ENCODE results near the gene ARHGAP9.

ARHGAP9 gene

GRCh38 chr12:57462251-57462911 lies 17.3 kb downstream of the ARHGAP9 start:
- DNase-seq (ENCODE audit: extremely low spot score), result peak; percentile 94
- peak; percentile 91 for TF ChIP-seq CTCF (IDR thresholded peaks at IDR 0.05; ENCODE audit: control extremely low read depth, extremely low read depth, low read depth, missing control alignments)
- ChIA-PET CTCF (interaction anchor here (0.6 to 9.5 kb wide), 21 partner anchors 9 to 249 kb away, joined by 3 to 171 read pairs (median 5); partner anchors contain the start of genes ARHGAP9, B4GALNT1, INHBC and INHBE), POLR2A (no interaction called here)

GRCh38 chr12:57461917-57462250 lies 17.8 kb downstream of the ARHGAP9 start:
- no peak for TF ChIP-seq CTCF (IDR thresholded peaks at IDR 0.05; ENCODE audit: control extremely low read depth, extremely low read depth, low read depth, missing control alignments)
- CTCF ChIA-PET, result interaction anchor here (0.6 to 9.5 kb wide), 13 partner anchors 8 to 248 kb away, joined by 3 to 171 read pairs (median 5); partner anchors contain the start of genes ARHGAP9, B4GALNT1, INHBC and INHBE
- POLR2A ChIA-PET, result no interaction called here
- DNase-seq (ENCODE audit: extremely low spot score), result peak; percentile 40

GRCh38 chr12:57461276-57461916 lies 18.3 kb downstream of the ARHGAP9 start:
- no peak for TF ChIP-seq CTCF (IDR thresholded peaks at IDR 0.05; ENCODE audit: control extremely low read depth, extremely low read depth, low read depth, missing control alignments)
- ChIA-PET CTCF (interaction anchor here (0.8 to 10.2 kb wide), 13 partner anchors 8 to 248 kb away, joined by 3 to 200 read pairs (median 8); partner anchors contain the start of genes ARHGAP9, INHBC and INHBE), POLR2A (no interaction called here)
- peak; percentile 64 for DNase-seq (ENCODE audit: extremely low spot score)

GRCh38 chr12:57460841-57461275 lies 18.8 kb downstream of the ARHGAP9 start:
- no peak for TF ChIP-seq CTCF (IDR thresholded peaks at IDR 0.05; ENCODE audit: control extremely low read depth, extremely low read depth, low read depth, missing control alignments)
- ChIA-PET POLR2A (no interaction called here), CTCF (interaction anchor here (0.8 to 10.2 kb wide), 11 partner anchors 7 to 247 kb away, joined by 3 to 200 read pairs (median 12); partner anchors contain the start of genes ARHGAP9 and INHBE)
- DNase-seq (ENCODE audit: extremely low spot score), result no peak

GRCh38 chr12:57460468-57460784 lies 19.2 kb downstream of the ARHGAP9 start:
- DNase-seq (ENCODE audit: extremely low spot score), result no peak
- CTCF ChIA-PET, result interaction anchor here (0.8 to 10.2 kb wide), 11 partner anchors 7 to 247 kb away, joined by 3 to 200 read pairs (median 16); partner anchors contain the start of genes ARHGAP9 and INHBE
- no peak for TF ChIP-seq CTCF (IDR thresholded peaks at IDR 0.05; ENCODE audit: control extremely low read depth, extremely low read depth, low read depth, missing control alignments)
- POLR2A ChIA-PET, result no interaction called here

- DNase-seq (ENCODE audit: extremely low spot score), result no peak
- CTCF ChIA-PET, result interaction anchor here (0.7 to 10.2 kb wide), 42 partner anchors 6 to 296 kb away, joined by 3 to 200 read pairs (median 5); partner anchors contain the start of genes ARHGAP9, CDK4, DCTN2 and INHBC
Measured at GRCh38 chr12:57459750-57460467, 19.8 kb downstream of the ARHGAP9 start, which contains the start of gene GLI1. GLI1 (plus strand) TSS chr12:57459785; CDS start chr12:57463692, 3,907 bp downstream.

More at GRCh38 chr12:57459750-57460467, 19.8 kb downstream of the ARHGAP9 start, which contains the start of gene GLI1:
- no peak for TF ChIP-seq CTCF (IDR thresholded peaks at IDR 0.05; ENCODE audit: control extremely low read depth, extremely low read depth, low read depth, missing control alignments)
- POLR2A ChIA-PET, result interaction anchor here (1.0 to 1.2 kb wide), 2 partner anchors 19 to 60 kb away, joined by 5 to 6 read pairs; partner anchors contain the start of genes ARHGAP9 and DDIT3
